GM19468 (cell line): ENCODE measurements around the gene GUCD1.

Experiments
- ATAC-seq: cut with Tn5 transposase; IDR thresholded peaks from one replicate; pipeline ENCODE4 v1.9.1; 2021; ENCODE audit warnings: mild to moderate bottlenecking, moderate library complexity, moderate number of reproducible peaks; ENCODE audit not compliant: unreplicated experiment; ENCODE audit errors: extremely low read depth

Gene GUCD1

DNA sequence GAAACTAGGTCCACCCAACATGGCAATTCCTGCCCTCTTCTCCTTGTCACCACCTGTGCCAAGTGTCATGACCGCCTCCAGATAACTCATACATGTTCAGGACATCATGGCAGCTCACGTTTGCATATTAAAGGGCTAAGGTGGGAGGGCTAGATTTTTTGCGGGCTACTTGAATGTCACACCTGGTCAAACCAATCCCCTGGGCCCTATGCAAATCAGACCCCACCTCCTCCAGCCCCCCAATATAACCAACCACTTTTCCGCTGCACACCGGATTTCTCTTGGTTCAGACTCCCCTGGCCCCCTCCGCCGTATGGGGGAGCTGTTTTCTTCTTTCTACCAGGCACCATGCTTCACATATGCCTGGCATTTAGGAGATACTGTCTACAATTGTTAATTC is 47.2 kb downstream of the GUCD1 start:
- no peak for ATAC-seq

GRCh38 chr22:24506802-24507438 is 48.0 kb downstream of the GUCD1 start:
- no peak for ATAC-seq

DNA sequence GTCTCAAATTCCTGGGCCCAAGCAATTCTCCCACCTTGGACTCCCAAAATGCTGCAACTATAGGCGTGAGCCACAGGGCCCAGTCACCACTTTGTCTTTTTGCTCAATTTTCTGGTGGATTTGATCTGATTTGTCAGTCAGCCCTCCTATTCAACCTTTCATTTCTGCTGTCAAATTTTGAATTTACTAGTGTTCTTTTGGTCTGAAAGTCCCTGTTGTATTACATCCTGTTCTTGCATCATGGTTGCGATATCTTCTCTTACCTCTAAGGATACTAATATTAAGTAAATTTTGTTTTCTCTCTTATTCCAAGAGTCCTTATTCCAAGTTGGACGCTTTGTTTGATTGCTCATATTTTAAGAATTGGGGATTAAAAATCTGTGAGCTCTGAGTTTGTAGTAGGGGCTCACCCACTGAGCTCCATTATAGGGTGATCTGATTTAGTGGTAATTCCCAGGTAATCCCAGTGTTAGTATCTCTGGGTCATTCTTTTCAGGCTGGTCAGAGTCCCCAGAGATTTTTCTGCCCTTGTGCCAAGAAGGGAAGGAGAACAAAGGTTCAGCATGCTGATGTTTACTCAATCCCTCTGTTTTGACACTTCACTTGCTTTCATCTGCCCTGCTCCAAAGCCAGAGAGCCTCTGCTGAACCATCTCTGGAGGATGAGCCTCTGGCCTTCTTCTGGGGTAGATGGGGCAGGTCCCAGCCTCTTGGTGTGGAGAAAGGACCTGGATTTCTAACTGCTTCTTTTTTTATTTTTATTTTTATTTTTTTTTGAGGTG is 49.8 kb downstream of the GUCD1 start:
- no peak for ATAC-seq

- no peak for ATAC-seq
Observed at GRCh38 chr22:24504540-24504939, 50.4 kb downstream of the GUCD1 start.

GRCh38 chr22:24503843-24504338 is 51.0 kb downstream of the GUCD1 start:
- ATAC-seq: no peak

DNA sequence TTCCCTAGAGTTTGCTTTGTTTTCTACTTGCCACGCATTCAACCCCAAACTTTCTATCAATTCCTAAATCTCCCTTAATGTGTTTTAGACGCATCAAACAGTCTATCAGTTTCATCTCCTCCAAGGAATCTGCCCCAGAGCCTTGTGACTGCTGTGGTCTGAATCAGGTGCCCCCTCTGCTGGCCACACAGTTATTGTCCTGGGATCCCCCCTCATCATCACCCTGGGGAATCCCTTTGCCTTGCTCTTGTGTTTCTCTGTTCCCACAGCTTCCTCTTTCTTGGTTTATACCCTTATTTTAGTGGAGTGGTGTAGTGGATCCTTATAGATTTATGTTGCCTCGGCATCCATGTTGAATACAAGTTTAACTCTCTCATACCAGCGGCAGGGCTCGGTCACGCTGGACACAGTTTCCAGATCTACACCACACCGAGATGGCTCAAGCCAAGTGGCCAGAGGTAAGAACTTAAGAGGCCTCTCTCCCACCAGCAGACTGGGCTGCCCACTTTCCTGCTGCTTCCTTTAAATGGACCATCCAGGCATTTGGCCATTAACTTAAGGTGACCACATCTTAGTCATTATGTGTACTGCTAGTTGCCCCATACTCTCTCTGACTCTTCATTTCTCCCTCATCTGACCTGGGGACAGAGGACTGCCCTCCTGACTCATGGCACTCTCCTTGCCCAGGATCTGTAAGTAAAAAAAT is 51.6 kb downstream of the GUCD1 start:
- no peak for ATAC-seq

DNA sequence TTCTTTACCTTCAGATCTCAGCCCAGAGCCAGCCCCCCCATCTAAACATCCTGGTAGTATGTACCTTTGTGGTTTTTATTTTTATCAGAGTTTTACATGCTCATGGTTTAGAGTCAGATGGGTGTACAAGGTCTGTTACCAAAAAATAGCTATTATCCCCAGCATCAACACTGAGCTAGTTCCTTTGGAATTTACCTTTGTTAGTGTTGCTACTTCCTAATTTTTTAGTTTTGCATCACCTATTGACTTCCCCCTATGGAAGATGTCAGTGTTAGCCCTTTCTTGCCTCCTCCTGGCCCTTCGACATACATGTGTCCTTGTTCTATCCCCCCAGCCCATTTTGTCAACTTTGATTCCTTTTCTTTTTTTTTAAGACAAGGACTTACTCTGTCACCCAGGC is 52.4 kb downstream of the GUCD1 start:
- no peak for ATAC-seq

DNA sequence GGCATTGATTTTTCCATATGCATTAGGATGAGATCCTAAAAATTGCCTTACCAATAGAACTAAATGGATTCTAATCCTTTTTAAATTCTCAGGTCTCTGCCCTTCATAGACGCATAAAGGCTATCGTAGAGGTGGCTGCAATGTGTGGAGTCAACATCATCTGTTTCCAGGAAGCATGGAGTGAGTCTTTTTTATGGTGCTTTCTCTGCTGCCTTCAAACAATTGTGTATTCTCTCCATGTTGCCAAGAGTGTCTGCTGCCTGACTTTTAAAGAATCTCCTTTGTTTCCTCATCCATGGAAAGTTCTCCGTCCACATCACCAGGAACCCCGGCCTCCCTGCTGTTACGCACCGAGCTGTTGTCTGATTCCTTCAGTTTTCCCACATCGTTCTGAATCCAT is 52.9 kb downstream of the GUCD1 start:
- ATAC-seq: no peak

GRCh38 chr22:24501301-24502005 is 53.5 kb downstream of the GUCD1 start:
- no peak for ATAC-seq

DNA sequence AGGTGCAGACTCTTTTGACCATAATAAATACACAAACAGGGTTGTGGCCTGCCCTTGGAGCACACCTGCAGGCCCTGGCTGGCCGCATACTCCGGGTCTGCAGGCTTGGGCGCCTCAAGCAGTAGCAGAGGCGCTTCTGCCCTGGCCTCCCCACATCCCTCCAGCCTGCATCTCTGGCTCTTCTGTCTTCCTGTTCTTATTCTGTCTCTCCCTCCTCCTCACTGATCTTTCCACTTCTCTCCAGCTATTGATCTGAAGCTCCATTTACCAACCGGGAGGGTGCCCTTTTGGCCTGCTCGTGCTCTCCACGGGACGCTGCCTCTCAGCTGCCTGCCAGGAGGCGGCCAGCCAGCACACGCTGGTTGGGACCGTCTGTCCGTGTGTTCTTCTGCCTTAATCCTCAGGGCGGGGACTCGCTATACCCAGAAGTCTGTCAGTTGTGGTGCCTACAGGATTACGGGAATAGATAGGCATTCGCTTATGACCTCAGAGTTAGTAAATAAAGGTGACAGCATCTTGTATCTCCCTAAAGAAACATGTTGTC is 54.6 kb downstream of the GUCD1 start:
- ATAC-seq: no peak

DNA sequence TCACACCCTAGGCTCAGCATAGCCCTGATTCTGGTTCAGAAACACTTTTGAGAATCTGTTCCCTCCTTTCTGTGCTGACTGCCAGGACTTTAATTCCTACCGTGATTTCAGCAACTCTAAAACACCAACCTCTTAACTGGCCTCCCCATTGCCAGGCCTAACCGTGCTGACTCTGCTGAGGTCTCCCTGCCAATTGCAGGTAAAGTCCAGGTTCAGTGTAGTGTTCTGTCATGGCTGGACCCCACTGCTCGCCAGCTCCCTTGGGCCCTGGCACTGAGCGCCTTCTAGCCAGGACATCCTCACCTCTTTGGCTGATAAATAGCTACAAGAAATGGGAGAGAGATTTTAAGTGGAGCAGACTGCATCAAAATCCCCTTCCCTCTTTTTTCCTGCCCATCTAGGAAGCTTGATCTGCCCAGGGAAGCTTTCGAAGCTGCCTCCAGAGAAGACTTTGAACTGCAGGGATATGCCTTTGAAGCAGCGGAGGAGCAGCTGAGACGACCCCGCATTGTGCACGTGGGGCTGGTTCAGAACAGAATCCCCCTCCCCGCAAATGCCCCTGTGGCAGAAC is 55.1 kb downstream of the GUCD1 start:
- ATAC-seq: no peak

GRCh38 chr22:24498824-24499223 is 56.1 kb downstream of the GUCD1 start:
- ATAC-seq: no peak

GRCh38 chr22:24497841-24498258 is 57.1 kb downstream of the GUCD1 start:
- ATAC-seq: no peak

DNA sequence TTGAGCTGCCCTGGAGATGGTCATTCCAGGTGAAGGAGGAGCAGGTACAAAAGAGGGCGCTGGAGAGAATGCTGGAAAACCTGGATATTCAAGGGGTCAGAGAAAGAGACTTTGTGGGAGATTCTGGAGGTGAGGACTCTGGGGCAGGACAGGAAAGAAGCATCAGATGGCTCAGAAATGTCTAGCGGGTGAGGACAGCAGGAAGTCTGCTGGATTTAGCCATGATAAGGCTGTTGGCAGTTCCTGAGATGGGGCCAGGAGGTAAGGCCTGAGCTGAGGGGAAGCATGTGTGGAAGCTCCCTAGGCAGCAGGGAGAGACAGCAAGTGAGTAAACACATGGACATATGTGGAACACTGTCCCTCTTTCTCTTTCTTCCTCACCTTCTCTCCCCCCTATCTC is 58.3 kb downstream of the GUCD1 start:
- no peak for ATAC-seq

DNA sequence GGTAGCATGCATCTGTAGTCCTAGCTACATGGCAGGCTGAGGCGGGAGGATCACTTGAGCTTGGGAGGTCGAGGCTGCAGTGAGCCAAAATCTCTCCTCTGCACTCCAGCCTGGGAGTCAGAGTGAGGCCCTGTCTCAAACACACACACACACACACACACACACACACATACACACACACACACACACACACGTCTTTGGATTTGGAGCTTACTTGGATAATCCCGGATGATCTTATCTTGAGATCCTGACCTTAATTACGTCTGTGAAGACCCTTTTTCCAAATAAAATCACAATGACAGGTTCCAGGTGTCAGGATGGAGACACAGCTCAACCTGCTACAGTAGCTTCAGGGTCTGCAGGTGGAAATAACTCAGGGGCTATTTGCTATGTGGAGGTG is 58.7 kb downstream of the GUCD1 start:
- no peak for ATAC-seq

- ATAC-seq: no peak
Observed at GRCh38 chr22:24495365-24495675, 59.6 kb downstream of the GUCD1 start.

DNA sequence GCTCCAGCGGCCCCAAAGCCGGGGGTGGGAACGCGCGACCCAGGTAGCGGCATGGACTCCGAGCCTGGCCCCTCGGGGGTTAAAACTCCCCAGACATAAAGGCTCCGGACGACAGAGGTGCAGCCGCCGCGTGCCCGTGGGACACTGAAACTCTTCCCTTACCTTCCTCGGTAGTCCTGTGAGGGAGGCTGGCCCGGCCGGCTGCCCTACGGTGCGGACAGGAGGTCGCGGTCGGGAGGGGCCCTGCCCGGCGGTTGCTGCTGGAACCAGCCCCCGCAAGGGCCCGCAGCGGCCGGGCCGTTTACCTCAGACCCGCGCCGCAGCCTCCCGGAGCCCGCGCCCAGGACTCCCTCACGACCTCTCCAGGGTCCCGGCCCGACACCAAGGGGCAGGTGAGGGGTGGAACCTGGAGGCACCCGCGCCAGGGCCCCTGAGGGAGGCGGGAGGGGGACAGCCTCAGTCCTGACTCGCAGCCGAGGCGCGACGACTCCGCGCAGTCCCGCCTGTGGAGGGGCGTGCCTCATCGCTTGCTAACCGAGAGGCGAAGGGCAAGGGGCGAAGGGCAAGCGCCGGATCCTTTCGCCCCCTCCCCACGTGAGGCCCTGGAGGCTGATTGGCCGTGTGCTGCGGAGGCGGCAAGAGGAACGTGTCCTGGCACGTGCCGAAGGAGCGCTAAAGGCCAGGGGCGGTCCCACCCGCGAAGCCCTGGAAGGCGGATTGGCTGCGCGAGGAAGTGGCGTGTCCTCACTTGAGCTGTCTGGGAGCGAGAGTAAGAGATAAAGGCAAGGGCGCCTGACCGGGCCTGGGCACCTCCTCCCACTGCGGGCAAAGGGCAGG is 60.2 kb downstream of the GUCD1 start, which contains the start of gene UPB1:
Gene UPB1, plus strand, starts transcription at position 805 of the 837 bp plus-strand sequence. CDS start 72 bp downstream, outside the sequence.
- ATAC-seq: no peak

- no peak for ATAC-seq
Observed at GRCh38 chr22:24494167-24494527, 60.8 kb downstream of the GUCD1 start.

- ATAC-seq: no peak
Observed at GRCh38 chr22:24492391-24492790, 62.5 kb downstream of the GUCD1 start.
